HUES48 (cell line): ENCODE measurements around the gene MSI2.
A peak's percentile ranks its signal among the peaks of the same experiment; 100 is the strongest.

Source experiments
- H3K27ac ChIP-seq: one replicate; pipeline ENCODE4 v1.7.0; 2013; ENCODE audit warnings: low read depth, low read length, inconsistent platforms
- H3K27me3 ChIP-seq: 2 replicates; pipeline ENCODE4 v1.6.1; 2013; ENCODE audit warnings: mild to moderate bottlenecking, low read length; ENCODE audit not compliant: control insufficient read depth, insufficient read depth
- H3K36me3 ChIP-seq: 2 replicates; pipeline ENCODE4 v1.6.1; 2013; ENCODE audit warnings: low read length; ENCODE audit not compliant: control insufficient read depth, insufficient read depth
- H3K4me1 ChIP-seq: 2 replicates; pipeline ENCODE4 v1.6.1; 2013; ENCODE audit warnings: mild to moderate bottlenecking, low read length; ENCODE audit not compliant: control insufficient read depth, insufficient read depth
- H3K4me3 ChIP-seq: 2 replicates; pipeline ENCODE4 v1.5.1; 2013; ENCODE audit warnings: mild to moderate bottlenecking, low read depth, low read length
- H3K9ac ChIP-seq: 2 replicates; pipeline ENCODE4 v1.6.1; 2013; ENCODE audit warnings: mild to moderate bottlenecking, low read depth, low read length, moderate library complexity
- H3K9me3 ChIP-seq: 2 replicates; pipeline ENCODE4 v1.6.1; 2013; ENCODE audit warnings: low read length; ENCODE audit not compliant: control insufficient read depth, insufficient read depth

Gene MSI2

DNA sequence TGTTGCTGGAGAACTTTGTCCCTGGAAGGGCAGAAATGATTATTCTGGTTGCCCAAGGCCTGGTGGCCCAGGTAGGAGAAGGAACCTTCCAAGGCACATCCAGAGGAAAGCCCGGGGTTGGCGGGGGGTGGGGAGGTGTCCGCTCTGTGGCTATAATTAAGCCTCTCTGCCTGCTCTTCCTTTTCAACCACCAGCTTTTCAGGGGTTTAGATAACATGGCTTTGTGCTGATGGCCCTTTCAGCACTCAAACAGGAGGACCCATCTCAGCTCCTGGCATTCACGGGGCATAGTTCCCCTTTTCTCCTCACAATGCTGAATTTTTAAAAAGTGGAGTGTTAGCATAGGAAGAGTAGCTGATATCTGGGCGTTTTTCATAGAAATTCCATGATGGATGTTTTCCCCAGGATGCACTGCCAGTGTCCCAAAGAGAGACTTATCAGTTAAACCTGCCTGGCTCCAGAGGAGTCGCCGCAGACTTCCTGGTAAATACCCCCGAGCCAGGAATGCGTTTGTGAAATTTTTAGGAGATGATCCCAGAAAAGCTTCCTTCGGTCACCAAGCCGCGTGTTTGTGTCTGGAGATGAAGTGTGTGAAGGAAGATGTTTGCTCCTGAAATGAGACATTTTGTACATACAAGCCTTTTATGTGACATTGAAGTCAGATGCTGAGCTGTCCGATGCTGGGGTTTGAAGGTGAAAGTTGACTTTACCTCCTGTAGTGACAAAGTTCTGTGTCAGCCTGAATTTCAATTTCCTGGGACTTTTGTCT is 188.5 kb downstream of the MSI2 start:
- no peak overlapping the region for H3K9ac ChIP-seq
- no peaks in the 10 kb centered on the region for H3K36me3 ChIP-seq

DNA sequence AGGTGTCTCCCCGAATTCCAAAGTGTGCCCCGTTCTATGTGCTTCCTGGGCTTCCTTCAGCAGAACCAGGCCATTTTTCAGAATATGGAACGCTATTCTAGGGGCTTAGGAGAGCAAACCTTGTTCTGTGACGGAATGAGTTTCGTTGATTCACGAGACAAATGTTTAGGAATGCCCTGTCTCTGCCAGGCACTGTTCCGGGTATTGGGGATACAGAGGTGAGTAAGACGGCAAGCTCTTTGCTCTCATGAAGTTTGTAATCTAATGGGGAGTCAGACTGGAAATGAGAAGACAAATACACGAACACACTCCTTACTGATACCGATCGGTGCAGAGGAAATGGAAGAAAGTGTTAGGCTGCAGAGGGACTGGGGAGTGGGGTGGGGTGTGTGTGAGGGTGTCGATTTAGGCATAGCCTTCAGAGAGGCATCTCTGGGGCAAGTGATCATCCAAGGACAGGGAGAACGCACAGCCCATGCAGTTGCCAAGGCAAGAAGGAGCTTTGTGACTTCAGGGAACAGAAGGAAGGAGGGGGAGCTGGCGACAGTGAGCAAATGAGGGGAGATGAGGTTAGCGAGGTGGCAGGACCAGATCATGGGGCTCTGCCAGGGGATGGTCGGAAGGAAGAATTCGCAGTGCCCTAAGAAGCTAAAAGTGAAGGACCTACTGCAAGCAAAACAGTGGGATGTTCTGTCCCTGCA is 189.6 kb downstream of the MSI2 start:
- Histone ChIP-seq H3K4me3 (no peak overlapping the region), H3K4me1 (peaks cover 26% of the 10 kb centered on the region), H3K27me3 (no peaks in the 10 kb centered on the region), H3K27ac (peak overlapping the region; percentile 32), H3K9ac (no peak overlapping the region), H3K9me3 (no peaks in the 10 kb centered on the region), H3K36me3 (no peaks in the 10 kb centered on the region)

More for the DNA sequence above, 188.5 kb downstream of the MSI2 start:
- H3K4me1 ChIP-seq = peaks cover 35% of the 10 kb centered on the region
- H3K4me3 ChIP-seq = no peak overlapping the region
- H3K27ac ChIP-seq = peak overlapping the region; percentile 32
- no peaks in the 10 kb centered on the region for H3K27me3 ChIP-seq
- H3K9me3 ChIP-seq = no peaks in the 10 kb centered on the region

DNA sequence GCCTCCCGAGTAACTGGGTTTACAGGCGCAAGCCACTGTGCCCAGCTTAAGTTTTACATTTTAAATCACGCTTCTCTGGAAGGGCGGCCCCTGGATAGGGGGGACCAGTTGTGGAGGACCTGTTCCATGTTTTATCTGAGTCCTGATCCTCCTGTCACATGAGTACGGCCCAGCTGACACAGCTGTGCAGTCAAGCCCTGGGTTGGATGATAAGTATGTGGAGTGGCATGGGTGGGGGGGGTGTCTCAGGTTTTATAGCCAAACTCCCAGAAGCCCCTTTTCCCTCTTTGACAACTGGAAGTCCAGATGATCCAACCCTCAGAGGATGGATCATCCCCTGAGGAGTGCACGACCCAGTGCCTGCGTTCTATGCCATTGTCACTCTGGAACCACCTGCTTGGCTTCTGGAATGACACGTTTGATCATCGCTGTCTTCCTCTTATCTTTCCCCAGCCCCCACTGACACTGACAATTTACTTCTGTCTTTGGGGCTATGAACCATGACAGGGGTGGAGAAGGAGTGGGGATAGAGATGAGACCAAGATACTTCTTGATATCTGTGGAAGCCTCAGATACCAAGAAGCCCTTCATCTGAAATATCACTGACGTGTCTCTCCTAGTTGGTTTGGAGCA is 191.2 kb downstream of the MSI2 start:
- Histone ChIP-seq H3K27me3 (no peaks in the 10 kb centered on the region), H3K4me1 (peaks cover 13% of the 10 kb centered on the region), H3K9me3 (no peaks in the 10 kb centered on the region), H3K36me3 (no peaks in the 10 kb centered on the region; the same call in 1 of the 2 replicates), H3K9ac (no peak overlapping the region), H3K4me3 (no peak overlapping the region), H3K27ac (no peak overlapping the region)

DNA sequence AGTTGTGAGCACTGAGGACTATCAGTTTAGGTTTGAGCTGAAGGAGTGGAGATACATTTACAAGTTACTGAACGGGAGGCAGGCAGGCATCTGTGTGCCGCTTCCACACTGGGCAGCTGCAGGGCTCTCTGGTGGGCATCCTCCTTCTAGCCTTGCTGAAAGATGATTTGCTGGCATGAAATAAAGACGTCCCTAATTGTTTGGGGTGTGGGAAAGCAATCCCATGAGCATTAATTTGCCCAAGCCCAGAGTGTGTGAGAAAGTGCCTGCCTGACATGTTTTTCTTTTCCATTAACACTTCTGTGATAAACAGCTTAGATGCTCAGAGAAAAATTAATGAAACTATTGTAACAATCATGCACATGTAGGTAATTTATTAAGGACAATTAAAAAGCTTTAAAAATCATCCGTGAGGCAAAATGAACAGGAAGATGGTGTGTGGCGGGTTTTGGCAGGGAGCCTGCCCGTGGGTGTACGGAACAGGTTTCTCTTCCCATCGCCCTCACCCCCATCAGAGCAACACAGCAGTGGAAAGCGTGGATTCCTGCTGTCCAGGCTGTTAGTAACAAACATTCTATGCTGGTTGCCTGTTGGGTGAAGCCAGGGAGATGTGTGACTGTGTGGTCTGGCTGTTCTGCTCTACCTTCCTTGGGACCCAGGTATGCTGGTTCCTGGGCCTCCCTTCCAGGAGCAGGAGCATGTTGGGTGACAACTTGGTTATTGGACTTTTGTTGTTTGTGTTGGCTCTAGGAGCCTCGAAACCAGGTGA is 191.9 kb downstream of the MSI2 start:
- peaks cover 7% of the 10 kb centered on the region for H3K4me1 ChIP-seq
- no peaks in the 10 kb centered on the region for H3K27me3 ChIP-seq
- no peaks in the 10 kb centered on the region; the same call in 1 of the 2 replicates for H3K36me3 ChIP-seq
- H3K4me3 ChIP-seq = no peak overlapping the region
- no peaks in the 10 kb centered on the region for H3K9me3 ChIP-seq
- H3K9ac ChIP-seq = no peak overlapping the region
- H3K27ac ChIP-seq = no peak overlapping the region

DNA sequence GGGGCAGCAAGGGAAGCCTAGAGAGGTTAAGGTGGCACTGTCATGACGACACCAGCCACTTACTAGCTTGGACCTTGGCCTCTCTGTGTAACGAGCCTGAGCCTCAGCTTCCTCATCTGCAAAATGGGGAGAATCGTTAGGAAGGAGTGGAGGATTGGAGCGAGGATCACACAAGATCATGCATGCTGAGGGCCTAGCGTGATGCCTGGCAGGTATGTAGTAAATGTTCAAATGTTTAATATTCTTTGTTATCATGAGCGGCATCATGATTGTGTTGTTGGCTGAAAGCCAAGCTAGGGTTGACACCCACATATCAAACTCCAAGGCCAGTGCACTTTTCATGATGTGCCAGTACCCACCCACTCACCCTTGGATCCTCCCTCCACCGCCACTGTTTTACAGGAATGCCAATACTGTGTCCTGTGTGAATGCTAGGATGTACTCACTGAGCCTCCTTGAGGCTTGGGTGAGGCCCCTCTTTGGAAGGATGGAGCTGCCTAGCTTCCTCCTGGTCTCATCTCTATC is 192.5 kb downstream of the MSI2 start:
- Histone ChIP-seq H3K4me3 (no peak overlapping the region), H3K9me3 (no peaks in the 10 kb centered on the region), H3K27me3 (no peaks in the 10 kb centered on the region), H3K36me3 (no peaks in the 10 kb centered on the region; the same call in 1 of the 2 replicates), H3K27ac (no peak overlapping the region), H3K4me1 (peaks cover 7% of the 10 kb centered on the region), H3K9ac (no peak overlapping the region)

DNA sequence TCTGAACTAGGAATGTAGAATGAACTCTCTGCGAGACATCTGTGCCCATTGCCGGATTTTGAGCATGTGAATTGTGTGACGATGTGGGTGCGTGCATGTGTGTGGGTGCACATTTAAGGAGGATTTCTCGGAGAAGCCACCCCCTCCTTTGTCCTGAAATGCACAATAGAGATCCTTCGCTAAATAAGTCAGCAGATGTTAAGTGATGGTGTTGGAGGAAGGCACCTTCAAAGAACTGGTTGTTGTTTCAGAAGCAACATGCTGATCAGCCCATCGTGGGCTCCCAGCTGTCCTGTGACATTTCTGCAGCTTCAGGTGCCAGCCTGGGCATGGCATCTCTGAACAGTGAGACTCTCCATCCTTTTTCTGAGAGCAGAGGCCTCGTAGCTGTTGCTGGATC is 194.9 kb downstream of the MSI2 start:
- peaks cover 6% of the 10 kb centered on the region; the same call in 1 of the 2 replicates for H3K4me1 ChIP-seq
- no peaks in the 10 kb centered on the region for H3K27me3 ChIP-seq
- H3K36me3 ChIP-seq = no peaks in the 10 kb centered on the region; the same call in 1 of the 2 replicates
- no peaks in the 10 kb centered on the region for H3K9me3 ChIP-seq
- H3K9ac ChIP-seq = no peak overlapping the region
- H3K4me3 ChIP-seq = no peak overlapping the region
- H3K27ac ChIP-seq = no peak overlapping the region

DNA sequence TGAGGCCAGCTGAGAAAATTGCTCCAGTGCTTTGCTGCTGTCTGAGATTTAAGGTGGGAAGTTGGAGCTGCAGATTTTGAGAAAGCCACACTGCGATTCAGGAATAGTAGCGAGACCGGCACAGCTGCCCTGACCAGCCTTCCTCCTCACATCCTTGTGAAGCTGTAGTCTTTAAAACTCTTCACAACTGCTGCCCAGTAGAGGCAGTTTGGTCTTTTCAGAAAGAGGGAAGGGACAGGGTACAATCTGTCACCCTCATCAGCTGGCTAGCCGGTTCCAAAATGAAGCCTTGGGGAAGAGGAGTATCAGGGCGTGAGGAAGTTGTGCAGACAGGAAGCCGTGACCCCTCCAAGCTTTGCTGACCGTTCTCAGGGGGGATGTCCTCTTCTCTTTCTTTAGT is 195.3 kb downstream of the MSI2 start:
- Histone ChIP-seq H3K9me3 (no peaks in the 10 kb centered on the region), H3K27ac (no peak overlapping the region), H3K36me3 (no peaks in the 10 kb centered on the region; the same call in 1 of the 2 replicates), H3K9ac (no peak overlapping the region), H3K27me3 (no peaks in the 10 kb centered on the region), H3K4me1 (peaks cover 6% of the 10 kb centered on the region; the same call in 1 of the 2 replicates), H3K4me3 (no peak overlapping the region)

DNA sequence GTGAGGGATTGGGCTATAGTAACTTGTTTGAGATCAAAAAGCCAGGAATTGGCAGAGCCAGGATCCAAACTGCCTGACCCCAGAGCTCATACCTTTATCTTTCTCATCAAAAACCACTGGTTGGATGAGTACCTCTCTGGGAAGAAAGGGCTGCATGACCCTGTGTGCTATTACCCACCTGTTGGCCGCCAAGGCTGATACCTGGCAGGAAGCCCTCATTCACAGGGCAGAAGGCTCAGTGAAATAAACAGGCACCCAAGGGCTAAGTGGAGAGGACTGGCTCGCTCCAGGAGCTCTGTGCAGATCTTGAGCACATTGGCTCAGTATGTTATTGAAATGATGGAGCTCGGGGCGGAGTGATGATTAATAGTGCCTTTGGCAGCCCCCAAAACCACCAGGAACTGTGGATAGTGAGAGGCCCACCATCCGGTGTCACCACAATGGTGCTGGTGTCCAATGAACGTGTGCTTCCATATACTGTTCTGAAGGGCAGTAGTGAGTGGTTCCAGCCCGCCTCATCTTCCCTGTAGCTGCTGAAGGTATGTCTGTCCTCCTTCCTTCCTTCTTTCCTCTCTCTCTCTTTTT is 197.6 kb downstream of the MSI2 start:
- Histone ChIP-seq H3K27me3 (no peaks in the 10 kb centered on the region), H3K9me3 (no peaks in the 10 kb centered on the region), H3K4me3 (no peak overlapping the region), H3K9ac (no peak overlapping the region), H3K4me1 (peaks cover 6% of the 10 kb centered on the region; the same call in 1 of the 2 replicates), H3K27ac (no peak overlapping the region), H3K36me3 (no peaks in the 10 kb centered on the region; the same call in 1 of the 2 replicates)

DNA sequence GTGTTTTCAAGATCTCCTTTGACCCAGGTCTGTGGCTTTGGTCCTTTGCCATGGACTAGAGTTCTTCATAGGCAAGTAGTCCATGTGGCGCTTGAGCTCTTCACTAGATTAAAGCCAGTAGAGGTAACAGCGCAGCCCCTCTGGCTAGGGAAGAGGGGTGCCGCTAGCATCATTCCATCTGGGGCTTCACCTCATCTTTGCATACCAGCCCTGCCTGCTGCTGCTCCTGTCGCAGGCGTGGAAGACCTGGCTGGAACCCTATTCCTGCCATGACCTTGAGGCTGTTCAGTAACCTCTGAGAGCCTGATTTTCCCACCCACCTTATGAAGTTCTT is 198.4 kb downstream of the MSI2 start:
- Histone ChIP-seq H3K27ac (no peak overlapping the region), H3K36me3 (no peaks in the 10 kb centered on the region; the same call in 1 of the 2 replicates), H3K27me3 (no peaks in the 10 kb centered on the region), H3K4me1 (peaks cover 6% of the 10 kb centered on the region; the same call in 1 of the 2 replicates), H3K9me3 (no peaks in the 10 kb centered on the region), H3K4me3 (no peak overlapping the region), H3K9ac (no peak overlapping the region)
